ENCODE measurements around the gene HDHD3.

- TF ChIP-seq CTCF (optimal IDR thresholded peaks at IDR 0.05 in 1 of 3, IDR thresholded peaks at IDR 0.05 in 1 of 3, conservative IDR thresholded peaks at IDR 0.05 in 1 of 3; ENCODE audit: extremely low read depth in 1 of 3, insufficient read depth in 2 of 3, low read length in 3 of 3) (no peak), EZH2 (IDR thresholded peaks at IDR 0.05; ENCODE audit: low read length) (no peak)
Observed at GRCh38 chr9:113421726-113422125, 44.9 kb upstream of the HDHD3 start.
